ENCODE results near the gene RPS10.

RPS10 gene

DNA sequence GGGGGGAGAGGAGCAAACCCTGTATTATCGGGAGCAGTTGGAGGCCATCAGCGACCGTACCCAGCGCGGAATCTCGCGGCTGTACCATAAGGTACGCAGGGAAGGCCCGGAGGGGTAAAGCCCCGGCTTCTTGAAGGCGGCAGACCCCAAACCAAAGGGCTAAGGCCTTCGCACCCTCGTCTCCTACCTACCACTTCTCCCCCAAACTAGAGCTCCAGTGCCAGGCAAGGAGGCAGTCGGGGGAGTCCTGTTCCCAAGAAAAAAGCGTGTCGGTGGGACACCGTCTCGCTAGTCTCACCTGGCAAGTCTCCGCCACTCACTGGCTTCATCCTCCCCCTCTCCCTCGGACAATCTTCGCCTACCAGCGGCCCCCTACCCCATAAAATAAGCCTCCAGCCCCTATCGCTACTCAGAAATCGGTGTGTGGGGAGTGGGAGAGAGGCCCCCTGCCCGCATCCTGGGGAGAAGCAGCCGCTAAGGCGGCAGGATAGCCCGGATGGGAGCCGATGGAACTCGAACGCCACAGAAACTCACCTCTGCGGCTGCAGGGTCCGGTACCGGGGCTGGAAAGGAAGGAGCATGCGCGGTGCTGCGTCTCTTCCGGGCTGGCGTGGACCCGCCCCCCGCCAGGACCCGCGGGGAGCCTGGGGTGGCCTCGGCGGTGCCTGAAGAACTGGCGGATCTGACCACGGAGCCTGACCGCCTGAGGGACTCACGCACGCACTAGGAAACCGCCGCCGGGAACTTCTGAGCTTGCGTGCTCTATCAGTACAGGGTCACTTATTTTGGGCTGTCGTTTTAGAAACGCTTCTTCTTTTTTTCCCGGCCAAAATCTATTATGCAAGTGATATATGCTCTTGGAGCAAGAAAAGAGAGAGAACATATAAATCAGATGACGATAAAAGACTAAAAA lies at the start of gene RPS10:
TSS of gene RPS10 (minus strand) at position 572 of the 913 bp plus-strand sequence. CDS start 848 bp downstream, outside the sequence.
- in situ Hi-C loops (cut with HindIII; ENCODE audit: low sequenced_read_pairs): no loop called here

DNA sequence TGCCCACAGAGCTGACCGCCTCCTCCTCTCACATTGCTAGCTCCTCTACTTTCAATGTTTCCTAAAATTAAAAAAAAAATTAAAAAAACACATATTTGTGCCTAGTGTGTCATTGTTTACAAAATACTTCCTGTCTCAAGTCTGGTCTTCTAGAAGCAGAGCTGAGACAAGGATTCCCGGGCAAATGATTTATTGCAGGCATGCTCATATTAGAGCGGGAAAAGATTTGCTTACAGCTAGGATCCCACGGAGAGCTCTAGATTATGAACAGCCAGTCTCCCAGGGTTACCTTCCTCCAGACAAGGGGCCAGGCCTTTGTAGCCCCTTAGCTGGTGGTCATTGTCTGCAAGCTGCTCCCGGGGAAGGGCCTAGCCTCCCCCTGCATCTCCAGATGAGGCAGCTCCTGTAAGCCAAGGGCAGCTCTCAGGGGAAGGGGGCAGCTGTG lies 49.4 kb upstream of the RPS10 start:
- in situ Hi-C loops (cut with HindIII; ENCODE audit: low sequenced_read_pairs): no loop called here

DNA sequence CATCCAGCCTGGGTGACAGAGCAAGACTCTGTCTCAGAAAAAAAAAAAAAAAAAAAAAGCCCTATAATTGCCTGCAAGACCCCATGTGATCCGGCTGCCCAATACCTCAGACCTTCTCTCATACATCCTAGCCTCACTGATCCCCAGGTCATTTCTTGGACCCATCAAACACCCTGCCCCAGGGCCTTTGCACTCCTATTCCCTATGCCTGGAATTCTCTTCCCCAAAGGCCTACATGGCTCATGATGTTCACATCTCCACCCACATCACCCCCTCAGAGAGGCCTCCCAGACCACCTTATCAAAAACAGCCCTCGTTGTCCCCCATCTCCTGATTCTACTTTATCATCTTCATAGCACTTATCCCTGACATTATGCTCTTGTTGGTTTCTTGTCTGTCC lies 48.9 kb upstream of the RPS10 start:
- in situ Hi-C loops (cut with HindIII; ENCODE audit: low sequenced_read_pairs): no loop called here

DNA sequence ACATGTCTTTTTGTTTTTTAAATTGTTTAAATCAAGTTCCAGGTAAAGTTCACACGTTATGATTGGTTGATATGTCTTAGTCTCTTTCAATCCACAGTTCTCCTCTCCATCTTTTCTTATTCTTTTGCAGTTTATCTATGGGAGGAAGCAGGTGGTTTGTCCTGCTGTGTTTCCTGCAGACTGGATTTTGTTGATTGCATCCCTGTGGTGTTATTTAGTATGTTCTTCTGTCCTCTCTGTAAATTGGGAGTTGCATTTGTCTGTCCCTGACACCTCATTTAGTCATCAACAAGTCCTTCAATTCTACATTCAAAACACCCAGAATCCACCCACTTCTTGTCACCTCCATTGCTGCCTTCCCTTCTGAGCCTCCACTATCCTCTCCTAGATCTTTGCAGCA lies 48.1 kb upstream of the RPS10 start:
- in situ Hi-C loops (cut with HindIII; ENCODE audit: low sequenced_read_pairs): no loop called here

DNA sequence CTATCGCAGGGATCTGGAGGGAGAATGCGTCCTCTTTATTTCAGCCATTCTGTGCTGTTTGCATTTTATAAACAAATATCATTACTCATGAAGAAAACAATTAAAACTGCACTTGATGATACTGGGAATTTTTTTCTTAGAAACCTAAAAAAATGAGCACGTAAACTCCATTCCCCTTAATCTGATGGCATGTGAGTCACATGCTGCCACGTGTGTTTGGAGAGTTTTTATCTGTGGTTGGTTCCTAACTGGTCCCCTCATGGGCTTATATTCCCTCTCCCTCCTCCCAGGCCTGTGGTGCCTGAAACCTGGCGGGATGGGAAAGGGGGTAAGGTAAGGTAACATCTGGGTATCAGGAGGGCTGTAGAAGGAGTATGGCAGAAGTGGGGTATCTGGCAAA lies 46.6 kb upstream of the RPS10 start:
- in situ Hi-C loops (cut with HindIII; ENCODE audit: low sequenced_read_pairs): no loop called here

DNA sequence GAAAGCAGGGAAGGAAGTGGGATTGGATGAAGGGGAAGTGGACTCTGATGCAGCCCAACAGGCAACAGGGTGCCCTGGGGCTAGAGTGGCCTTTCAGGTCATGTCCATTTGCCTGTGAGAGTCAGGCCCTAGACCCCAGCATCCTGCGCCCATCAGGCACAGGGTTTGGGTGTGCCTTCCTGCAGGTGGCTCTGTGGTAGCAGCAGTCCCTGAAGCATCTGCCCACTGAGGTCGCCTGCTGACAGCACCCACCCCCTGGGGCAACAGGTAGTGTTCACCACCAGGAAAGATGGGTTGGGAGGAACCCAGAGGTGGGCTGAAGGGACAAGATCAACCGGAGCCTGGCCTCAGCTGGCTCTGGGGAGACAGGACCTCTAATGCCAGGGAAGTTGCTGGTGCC lies 43.6 kb upstream of the RPS10 start:
- in situ Hi-C loops (cut with HindIII; ENCODE audit: low sequenced_read_pairs): no loop called here

DNA sequence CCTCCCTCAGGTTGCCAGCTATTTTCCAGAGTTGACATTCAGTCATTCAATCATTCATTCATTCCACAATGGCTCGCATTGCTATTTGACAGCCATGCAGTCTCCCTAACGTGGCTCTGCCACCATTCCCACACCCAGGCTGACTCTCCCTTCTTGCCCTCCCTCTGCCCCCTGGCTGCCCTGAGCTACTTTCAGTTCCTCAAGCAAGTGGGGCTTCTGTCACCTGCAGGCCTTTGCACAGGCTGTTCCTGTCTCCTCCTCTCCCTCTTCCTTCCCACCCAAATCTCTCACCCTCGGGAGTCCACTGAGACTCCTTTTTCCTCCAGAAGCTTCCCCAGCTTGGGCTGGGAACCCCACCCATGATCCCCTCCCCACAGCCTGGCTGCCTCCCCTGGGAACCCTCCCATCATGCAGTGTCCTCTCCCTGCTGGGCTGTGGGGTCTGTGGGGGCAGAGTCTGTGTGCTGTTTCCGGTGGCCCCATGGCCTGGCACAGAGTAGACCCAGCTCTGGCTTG lies 42.6 kb upstream of the RPS10 start:
- in situ Hi-C loops (cut with HindIII; ENCODE audit: low sequenced_read_pairs): no loop called here

DNA sequence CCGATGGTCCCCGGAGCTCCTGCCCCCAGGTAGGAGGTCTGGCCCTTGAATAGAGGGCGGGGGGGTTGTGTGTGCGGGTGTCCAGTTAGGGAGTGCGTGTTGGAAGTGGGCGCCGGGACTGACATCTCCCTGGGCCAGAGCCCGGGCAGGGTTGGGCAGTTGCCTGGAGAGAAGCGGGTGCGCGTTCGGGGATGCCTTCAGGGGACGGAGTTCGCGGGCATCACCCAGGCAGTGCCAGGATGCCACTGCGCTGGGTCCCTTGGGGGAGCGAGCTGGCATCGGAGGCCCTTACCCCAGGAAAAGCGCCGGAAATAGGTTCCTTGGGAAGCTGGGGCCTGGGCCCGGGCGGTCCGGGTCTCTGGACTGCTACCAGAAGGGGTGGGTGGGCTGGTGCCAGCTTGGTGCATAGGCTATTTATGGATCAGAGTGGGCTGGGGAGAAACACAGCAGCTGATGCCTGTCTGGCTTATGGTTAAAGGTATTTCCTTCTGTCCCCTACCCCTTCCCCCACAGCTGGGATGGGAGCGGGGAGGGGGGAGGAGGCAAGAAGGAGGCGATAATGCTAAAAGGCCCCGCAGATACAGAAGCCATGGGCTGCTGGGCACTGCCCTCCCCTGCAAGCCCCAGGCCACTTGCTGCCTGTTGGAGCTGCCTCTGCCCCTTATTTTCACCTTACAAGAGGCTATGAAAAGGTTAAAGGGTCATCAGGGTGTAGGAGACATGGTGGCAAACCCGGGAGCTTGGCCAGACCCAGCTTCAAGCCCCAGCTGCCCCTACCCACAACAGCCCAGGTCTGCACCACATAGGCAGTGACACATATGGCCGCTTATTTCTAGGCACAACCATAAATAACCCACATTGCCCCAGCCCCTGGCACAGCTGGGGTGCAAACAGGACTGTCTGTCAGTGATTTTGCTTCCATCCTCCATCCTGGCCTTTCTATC lies 40.6 kb upstream of the RPS10 start:
- in situ Hi-C loops (cut with HindIII; ENCODE audit: low sequenced_read_pairs): no loop called here

DNA sequence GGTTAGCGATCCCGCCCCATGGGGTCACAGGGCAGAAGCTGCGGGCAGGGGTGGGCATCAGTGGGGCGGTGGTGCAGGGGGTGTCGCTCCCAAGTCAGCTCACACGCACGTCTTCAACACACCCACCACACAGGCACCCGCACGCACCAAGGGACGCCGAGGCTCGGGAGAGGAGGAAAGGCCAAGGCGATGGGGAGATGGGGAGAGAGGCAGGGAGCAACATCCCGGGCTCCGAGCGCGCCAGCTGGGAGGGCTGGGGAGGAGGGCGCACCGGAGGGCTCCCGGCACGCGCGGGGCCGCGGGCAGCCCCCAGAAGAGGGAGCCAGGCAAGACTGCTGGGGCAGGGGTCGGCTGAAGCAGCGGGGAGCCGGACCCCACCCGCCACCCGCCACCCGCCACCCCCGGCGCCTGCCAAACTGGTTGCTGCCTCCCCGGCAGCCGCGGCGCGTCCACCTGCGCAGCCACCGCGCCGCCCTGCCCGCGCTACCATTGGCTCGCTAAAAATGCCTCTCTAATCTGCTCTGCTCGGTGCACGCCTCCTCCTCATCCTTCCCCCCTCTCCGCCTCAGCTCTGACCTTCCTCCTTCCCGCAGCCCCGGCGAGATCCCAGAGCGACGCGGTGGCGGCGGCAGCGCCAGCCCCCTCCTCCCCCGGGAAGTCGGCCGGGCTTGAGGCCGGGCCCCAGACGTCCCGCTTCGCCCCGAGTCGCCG lies 39.8 kb upstream of the RPS10 start, which contains the start of gene PACSIN1:
TSS of gene PACSIN1 (plus strand) at position 546 of the 711 bp plus-strand sequence. CDS start 60,230 bp downstream, outside the sequence.
- in situ Hi-C loops (cut with HindIII; ENCODE audit: low sequenced_read_pairs): no loop called here

DNA sequence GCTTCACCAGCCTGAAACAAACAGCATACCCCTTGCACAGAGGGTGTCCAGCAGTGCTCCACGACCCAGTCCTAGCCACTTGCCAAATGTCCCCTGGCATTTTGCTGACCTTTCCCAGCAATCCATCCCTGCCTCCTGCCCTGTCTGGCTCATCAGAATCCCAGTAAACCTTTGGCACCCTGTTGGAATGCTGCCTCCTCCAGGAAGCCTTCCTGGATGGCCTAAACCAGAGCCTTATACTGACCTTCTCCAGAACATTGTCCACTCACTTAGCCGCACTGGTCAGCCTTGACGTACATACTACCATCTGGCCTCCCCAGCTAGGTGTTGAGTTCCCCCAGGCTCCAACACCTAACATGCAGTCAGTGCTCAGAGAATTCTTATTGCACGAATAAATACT lies 38.0 kb upstream of the RPS10 start:
- in situ Hi-C loops (cut with HindIII; ENCODE audit: low sequenced_read_pairs): no loop called here

DNA sequence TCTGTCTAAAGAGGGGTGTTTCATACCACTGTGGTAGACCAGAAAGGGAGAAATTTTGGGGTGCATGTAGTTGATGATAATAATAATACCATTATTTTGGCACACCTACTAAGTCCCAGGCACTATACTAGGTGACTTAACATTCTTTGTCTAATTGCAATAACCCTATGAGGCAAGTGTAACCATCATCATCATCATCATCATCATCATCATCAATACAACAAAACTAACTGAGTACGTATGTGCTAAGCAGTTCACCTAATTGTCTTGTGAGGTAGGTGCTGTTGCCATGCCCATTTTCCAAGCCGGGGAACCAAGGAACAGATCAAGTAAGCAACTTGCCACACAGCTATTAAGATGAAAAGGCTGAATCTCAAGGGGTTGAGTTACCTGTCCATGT lies 37.4 kb upstream of the RPS10 start:
- in situ Hi-C loops (cut with HindIII; ENCODE audit: low sequenced_read_pairs): no loop called here

DNA sequence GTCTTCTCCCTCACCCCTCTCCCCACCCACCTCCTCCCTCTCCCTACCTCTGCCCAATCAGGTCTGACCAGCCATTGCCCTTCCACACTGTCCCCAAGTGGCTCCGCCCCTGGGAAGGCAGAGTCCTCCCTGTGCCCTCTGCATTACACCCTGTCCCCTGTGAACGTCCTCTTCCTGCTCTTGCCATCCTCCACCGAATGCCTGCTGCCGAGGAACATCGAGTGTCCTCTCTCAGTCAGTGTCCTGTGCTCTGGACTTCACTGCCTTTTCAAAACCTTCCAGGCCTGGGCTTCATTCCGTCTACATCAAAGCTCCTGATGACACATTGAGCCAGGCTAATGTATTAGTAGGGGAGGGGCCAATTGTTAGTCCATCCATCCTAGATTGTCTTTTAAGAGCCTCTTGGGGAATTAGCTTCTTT lies 36.7 kb upstream of the RPS10 start:
- in situ Hi-C loops (cut with HindIII; ENCODE audit: low sequenced_read_pairs): no loop called here

DNA sequence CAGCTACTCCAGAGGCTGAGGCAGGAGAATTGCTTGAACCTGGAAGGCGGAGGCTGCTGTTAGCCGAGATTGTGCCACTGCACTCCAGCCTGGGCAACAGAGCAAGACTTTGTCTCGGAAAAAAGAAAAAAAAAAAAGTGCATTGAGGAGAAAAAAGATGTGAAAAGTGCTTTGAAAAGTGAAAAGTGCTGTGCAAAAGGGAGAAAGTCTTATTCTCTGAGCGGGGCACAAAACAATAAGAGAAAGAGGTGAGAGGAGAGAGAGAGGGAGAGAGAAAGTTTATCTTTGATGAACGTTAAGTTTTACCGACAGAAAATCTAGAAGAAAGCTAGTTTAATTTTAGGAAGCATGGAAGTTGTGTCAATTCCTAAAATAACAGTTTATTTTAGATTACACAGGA lies 36.1 kb upstream of the RPS10 start:
- in situ Hi-C loops (cut with HindIII; ENCODE audit: low sequenced_read_pairs): no loop called here

DNA sequence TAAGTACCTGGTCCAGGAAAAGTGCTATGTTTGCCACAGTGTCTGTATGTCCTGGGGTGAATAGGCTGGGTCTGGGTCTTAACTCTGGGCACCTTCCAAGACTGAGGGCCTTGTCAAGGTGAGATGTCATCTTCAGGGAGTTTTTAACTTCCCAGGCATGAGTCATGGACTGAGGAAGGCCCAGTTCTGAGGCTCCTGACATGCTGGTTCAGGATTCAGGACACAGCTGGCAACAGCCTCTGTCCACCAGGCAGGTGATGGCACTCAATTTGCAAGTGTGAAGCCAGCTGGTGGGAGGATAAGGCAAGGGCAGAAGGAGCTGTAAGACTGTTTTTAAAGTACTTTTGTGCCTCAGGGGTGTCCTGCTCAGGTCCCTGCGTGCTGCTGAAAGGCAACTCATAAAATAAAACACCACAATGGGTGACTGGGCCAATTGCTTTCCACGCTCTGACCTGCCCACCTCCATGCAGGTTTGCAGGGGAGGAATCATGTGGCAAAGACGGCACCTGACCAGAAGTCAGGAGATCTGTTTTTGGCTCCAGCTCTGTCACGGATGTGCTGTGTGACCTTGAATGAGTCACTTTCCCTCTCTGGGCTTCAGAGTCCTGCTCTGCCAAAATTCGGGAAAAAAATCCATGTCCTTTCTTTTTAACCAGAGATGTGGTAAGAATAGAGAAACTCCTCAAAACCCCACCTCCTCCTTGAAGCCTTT lies 35.1 kb upstream of the RPS10 start:
- in situ Hi-C loops (cut with HindIII; ENCODE audit: low sequenced_read_pairs): no loop called here

DNA sequence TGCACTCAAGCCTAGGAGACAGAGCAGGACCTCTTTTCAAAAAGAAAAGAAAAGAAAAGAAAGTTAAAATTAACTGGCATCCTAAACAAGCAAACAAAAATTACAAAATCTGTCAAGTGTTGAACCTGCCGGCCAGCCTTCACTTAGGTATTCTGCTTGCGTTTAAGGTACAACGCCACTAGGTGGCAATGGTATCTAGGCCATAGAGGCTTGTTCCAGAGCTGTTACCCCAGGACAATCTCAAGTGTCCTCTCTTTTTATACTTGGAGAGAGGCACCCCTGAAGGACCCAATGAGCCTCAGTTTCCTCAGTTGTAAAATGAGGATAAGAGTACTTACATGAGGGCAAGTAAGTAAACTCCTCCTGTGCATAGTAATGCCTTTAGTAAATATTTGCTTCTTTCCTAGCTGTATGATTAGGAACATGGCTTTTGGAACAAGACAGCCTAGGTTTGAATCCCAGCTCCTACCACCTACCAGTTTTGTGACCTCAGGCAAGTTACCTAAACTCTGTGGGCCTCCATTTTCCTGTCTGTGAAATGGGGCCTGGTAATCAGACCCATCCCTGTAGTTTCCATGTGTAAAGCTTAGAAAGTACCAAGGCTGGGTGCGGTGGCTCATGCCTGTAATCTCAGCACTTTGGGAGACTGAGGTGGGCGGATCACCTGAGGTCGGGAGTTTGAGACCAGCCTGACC lies 34.2 kb upstream of the RPS10 start:
- in situ Hi-C loops (cut with HindIII; ENCODE audit: low sequenced_read_pairs): no loop called here

DNA sequence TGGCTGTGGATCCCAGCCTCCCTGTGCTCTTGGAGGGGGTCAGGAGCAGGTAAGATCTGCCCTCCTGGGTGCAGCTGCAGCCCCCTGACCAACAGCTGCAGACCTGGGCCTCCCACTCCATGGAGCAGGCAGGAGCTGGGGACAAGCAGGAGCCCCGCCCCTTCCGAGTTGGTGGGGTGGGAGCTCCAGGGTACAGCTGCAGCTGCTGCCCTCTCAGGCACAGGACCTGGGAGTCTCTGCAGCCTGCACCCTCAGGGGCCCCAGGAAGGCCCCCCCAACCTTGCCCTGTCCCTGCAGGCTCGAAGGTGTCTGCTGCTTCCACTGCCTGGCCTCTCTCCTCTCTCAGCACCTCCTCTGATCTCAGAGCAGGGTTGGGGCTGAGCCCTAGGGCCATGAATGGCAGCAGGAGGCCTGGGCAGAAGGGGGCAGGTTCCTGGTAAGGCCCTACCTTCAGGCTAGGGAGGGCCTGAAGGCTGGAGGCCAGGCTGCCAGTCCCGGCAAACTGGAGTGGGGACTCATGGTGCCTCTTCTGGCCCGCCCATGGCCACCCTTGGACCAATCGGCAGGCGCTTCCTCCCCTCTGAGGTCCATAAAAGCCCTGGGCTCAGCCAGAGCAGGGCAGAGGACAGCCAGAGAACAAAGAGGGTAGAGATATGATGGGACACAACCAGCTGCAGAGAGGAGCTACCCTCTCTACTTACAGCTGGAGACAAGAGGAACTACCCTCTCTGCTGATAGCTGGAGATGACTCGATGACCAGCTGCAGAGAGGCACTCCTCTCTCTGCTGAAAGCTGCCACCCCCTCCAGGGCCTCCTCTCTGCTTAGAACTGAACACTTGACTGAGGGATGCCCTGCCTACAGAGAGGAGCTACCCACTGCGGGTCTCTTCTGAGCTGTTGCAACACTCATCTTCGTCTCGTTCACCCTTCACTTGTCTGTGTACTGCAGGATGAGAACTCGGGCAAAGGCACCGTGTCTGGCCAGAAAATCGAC lies 32.2 kb upstream of the RPS10 start:
- in situ Hi-C loops (cut with HindIII; ENCODE audit: low sequenced_read_pairs): no loop called here

DNA sequence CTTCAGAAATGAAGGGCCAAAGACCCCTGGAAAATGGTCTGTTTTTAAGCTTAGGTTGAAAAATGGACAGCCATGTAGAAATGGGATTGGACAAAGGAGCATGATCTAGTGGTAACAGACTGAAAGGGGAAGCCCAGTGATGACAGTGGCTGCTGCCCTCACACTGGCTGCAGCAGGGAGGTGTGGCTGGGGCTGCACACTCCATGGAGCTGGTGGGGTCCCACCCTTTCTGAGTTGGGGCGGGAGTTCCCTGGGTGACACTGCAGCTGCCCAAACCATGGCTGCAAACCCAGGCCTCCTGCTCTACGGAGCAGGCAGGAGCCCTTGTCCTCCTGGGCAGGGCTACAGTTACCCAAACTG lies 31.5 kb upstream of the RPS10 start:
- in situ Hi-C loops (cut with HindIII; ENCODE audit: low sequenced_read_pairs): no loop called here

DNA sequence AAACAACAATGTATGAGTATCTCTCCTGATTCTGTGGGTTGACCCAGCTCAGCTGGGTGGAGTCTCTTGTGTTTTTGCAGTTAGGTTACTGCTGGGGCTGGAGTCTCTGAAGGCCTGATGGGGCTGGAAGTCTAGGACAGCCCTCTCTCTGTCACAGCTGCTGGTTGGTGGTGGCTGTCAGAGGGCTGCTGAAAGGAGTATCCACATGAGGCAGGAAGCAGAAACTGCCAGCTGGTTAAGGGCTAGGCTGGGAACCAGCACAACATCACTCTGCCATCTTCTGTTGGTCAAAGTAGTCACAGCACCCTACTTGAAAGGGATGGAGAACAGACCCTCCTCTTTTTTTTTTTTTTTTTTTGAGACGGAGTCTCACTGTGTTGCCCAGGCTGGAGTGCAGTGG lies 30.0 kb upstream of the RPS10 start:
- in situ Hi-C loops (cut with HindIII; ENCODE audit: low sequenced_read_pairs): no loop called here
